HG03378 (cell line): ENCODE results near the gene SLC2A14.
"Not testable (repeated sequence)": the region's sequence is repeated elsewhere in the genome, so short reads cannot be mapped to it uniquely, and the experiment has no call there.

Experiments used
- ATAC-seq: cut with Tn5 transposase; IDR thresholded peaks from one replicate; pipeline ENCODE4 v1.9.1; 2021; ENCODE audit warnings: mild to moderate bottlenecking, moderate library complexity; ENCODE audit not compliant: unreplicated experiment

The SLC2A14 gene

DNA sequence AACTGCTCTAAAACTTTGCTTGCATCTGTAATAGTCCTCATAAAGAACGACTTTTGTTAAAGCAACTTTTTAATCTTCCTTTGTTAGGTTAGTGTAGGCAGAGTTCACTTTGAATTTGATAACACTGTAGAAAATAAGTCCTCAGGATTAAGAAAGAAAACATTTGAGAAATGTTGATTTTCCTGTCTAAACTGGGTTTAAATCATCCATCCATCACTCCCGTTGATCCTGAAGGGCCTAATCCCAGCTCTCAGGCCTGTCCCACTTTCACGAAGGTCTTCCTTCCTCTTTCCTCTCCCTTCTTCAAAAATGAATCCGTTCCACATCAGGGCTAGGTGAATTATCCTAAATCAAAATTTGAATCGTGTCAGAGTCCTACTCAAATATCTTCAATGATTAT lies 36.9 kb downstream of the SLC2A14 start:
- ATAC-seq = no peak

DNA sequence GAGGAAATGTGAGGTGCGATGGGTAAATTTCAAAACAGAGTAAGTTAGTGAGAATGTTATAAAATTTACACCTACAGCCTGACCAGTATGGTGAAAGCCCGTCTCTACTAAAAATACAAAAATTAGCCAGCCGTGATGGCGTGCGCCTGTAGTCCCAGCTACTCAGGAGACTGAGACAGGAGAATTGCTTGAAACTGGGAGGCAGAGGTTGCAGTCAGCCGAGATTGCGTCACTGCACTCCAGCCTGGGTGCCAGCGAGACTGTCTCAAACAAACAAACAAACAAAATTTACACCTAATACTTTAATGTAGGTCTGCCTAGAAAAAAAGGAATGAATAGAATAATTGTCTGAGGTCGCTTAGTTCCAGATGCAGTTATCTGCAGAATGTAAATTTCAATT lies 37.6 kb downstream of the SLC2A14 start:
- ATAC-seq = no peak

DNA sequence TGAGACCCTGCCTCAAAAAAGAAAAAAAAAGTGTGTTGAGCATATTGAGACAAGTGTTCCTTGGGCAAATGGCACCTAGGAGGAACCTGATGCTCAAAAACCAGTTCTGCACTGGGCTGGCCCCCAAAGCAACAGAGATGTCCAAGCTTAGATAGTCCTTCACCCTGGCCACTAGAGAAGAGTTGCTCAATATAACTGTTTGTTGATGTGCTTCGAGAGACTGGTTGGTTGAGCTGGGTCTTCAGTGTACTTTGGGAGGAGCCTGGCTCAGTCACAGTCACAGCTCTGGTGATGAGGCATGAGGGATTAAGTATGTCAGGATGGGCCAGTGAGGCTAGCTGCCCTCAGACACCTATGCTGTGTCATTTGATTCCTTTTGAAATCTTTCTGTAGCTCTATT lies 38.0 kb downstream of the SLC2A14 start:
- no peak for ATAC-seq

DNA sequence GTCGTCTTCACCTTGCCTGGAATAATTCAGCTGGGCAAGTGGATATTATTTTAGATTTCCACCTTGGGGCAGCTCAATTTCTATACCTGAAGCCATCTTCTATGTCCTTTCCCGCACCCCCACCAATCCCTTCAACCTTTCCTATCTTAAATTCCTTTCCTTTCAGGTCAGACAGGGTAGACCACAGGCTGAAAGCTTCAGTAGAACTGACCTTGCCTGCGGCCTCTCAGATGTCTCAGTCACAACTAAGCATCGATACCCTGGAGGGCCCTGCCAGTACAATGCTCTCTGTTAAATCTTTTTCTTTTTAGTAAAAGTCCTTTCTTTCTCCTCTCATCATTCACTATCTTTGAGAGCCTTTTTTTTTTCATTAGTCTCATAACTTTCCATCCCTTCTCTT lies 38.9 kb downstream of the SLC2A14 start:
- ATAC-seq = no peak

DNA sequence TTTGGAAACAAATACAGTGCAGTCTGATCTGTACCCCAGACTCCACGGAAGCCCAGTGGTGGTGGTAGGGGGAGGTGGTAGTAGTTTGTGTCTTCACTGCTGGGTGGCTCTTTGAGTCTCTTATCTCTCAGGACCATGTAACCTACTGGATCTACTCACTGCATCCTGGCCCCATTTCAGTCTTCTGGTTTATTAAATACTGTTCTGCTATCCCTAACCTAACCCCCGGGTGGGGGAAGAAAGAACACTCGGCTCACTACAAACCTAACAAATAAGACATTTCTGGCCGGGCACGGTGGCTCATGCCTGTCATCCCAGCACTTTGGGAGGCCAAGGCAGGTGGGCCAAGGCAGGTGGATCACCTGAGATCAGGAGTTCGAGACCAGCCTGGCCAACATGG lies 39.5 kb downstream of the SLC2A14 start:
- ATAC-seq = not testable (repeated sequence)

DNA sequence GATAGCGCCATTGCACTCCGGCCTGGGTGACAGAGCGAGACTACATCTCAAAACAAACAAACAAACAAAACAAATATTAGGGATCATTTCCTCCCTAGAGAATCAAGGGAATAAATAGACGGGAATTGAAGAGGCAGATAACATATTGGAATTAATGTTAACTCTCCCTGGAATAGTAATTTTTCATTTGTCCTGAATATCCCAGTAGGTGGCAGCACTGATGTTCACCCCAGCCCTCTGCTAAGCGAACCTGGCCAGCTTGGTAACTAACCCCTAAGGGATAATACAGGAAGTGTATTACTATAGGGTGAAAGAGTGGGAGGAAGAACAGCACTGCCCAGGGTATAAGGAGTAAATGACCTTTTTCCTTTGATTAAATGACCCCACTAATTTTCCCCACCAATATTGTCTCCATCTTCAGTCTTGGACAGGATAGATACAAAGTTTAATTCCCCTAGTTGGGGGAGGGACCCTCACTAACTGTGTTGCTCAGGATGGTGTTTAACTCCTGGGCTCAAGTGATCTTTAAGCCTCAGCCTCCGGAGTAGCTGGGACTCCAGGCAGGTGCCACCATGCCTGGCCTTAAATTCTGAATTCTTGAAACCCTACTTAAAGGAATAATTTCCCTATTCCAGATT lies 40.5 kb downstream of the SLC2A14 start:
- no peak for ATAC-seq

DNA sequence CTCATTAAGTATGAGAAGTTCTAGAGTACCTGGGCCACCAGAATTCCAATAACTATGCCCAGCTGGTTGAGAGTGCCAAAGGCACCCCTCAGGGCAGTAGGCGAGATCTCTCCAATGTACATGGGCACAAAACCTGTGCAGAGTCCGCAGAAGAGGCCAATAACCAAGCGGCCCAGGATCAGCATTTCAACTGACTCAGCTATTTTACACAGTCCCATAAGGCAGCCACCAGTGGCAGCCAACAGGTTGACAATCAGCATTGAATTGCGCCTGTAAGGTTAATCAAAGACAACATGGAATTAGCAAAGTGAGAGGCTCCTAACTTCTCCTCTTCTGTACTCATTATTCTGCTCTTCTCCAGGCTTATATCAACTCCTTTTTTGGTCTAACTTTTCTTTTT lies 43.0 kb downstream of the SLC2A14 start:
- ATAC-seq = not testable (repeated sequence)

DNA sequence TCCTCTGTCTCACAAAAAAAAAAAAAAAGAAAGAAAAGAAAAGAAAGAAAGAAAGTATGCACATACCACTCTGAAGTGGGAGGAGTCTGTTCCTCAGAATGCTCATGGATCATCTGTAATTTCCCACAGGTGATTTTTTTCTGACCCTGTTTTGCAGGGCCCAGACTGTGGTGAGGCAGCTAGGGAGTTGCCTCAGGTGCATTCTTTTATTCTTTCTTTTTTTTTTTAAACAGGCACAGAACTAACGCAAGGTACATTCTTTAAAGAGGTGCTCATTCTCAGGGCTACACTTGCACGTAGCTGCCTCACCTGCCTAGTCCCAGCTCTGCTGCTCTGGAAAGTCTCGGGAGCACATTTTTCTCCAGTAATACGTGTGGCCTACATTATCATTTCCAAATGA lies 47.0 kb downstream of the SLC2A14 start:
- ATAC-seq = not testable (repeated sequence)

DNA sequence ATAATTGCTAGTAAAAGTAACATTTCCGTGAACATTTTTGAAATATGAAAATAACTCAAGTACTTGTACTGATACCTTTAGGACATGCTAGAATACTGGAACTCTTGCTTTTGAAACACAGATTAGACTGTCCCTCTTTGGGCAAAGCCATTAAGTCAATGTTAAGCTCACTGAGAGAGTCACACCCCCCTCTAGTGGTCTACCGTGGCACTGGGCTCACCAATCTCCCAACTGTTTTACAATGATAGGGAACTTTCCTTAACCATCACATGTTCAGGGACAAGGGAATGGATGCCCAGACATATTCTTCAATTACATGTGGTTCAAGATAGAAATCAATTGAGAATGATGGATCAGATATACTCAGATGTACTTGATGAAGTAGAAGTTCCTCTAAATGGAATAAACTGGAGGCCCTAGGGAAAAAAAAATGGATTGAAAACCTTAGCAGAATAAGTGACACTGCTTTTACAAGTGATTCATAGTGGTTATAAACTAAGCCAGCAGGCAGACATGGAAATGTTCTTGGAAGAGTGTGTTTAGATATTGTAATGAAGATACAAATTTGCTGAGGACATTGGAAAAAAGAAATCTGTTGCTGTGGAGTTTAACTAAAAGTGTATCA lies 65.7 kb downstream of the SLC2A14 start:
- no peak for ATAC-seq

DNA sequence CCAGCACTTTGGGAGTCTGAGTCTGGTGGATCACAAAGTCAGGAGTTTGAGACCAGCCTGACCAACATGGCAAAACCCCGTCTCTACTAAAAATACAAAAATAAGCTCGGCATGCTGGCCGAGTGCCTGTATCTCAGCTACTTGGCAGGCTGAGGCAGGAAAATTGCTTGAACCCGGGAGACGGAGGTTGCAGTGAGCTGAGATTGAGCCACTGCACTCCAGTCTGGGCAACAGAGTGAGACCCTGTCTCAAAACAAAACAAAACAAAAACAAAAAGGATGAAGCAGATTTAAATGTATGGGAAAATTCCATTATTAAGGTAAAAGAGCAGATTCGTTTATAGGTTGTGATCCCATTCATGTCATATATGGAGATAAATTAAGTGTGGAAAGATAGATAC lies 66.4 kb downstream of the SLC2A14 start:
- not testable (repeated sequence) for ATAC-seq

DNA sequence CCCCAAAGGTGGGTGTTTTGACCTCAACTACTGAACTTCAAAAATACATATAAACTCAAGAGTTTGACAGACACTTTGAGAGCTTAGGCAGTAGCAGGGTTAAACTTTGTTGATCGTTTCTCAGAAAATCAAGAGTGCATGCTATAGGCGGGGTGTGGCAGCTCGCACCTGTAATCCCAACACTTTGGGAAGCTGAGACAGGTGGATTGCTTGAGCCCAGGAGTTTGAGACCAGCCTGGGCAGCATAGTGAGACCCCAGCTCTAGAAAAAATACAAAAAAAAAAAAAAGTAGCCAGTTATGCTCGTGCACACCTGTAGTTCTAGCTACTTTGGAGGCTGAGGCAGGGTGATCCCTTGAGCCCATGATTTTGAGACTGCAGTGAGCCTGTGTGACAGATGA lies 71.3 kb downstream of the SLC2A14 start:
- ATAC-seq = no peak

DNA sequence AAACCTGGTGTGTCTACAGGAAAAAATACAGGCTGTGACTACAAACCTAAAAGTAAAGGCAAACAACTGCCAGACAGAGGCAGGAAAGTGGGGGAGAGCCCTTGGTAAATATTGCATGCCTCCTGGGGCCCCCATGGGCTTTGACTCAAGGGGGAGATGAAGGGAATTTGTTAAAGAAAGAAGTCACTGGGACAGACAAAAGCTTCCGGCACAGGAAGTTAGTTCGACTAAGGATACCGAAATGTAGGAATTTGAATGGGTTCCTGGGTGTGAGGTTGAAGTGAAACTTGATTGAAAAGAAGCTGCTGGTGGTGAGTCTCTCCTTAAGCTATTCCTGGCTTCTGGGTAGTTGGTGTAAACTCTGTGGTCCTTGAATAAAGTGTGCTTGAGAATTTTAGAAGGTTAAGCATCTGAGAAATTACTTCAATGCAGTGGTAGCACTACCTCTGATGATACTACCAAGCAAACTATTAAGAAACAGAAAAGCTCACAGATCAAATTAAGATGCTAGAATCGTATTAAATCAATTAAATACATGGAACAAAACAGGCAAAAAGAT lies 73.9 kb downstream of the SLC2A14 start:
- ATAC-seq = not testable (repeated sequence)

DNA sequence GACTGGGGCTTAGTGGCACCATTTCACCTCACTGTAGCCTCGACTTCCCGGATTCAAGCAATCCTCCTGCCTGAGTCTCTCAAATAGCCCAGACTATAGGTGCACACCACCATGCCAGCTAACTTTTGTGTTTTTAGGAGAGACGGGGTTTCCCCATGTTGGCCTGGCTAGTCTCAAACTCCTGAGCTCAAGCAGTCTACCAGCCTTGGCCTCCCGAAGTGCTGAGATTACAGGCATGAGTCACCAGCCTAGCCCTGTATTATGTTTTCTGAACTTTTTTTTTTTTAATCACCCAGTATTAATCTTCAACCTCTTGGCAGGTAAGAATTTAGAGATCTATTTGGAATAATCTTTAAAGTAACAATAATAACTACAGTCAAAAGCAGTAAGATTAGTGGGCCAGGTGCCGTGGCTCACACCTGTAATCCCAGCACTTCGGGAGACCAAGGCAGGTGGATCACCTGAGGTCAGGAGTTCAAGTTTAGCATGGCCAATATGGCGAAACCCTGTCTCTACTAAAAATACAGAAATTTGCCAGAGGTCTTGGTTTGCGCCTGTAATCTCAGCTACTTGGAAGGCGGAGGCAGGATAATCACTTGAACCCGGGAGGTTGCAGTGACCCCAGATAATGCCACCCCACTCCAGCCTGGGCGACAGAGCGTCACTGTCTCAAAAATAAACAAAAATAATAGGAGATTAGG lies 74.9 kb downstream of the SLC2A14 start:
- no peak for ATAC-seq

DNA sequence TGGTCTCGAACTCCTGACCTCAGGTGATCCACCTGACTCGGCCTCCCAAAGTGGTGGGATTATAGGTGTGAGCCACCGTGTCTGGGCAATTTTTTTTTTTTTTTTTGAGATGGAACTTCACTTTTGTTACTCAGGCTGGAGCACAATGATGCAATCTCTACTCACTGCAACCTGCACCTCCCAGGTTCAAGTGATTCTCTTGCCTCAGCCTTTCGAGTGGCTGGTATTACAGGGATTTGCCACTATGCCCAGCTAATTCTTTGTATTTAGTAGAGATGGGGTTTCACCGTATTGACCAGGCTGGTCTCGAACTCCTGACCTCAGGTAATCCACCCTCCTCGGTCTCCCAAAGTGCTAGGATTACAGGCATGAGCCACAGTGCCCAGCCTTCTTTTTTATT lies 75.4 kb downstream of the SLC2A14 start:
- not testable (repeated sequence) for ATAC-seq

DNA sequence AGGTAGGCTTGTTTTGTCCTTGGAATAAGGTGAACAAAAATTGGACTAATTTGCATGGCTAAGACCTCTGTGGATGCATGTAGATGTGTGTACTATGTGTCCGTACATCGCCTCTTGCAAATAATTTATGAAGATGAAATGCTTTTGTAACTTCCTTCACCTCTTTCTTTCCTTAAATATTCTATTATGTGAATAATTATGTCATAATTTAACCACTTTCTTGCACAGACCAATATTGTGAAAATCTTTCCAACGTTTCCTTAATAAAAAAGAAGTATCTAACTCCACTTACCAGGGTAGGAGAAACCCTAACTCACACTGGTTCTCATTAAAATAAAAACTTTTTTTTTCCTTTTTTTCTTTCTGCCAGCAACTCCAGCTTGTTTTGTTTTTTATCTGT lies 79.5 kb downstream of the SLC2A14 start:
- no peak for ATAC-seq

DNA sequence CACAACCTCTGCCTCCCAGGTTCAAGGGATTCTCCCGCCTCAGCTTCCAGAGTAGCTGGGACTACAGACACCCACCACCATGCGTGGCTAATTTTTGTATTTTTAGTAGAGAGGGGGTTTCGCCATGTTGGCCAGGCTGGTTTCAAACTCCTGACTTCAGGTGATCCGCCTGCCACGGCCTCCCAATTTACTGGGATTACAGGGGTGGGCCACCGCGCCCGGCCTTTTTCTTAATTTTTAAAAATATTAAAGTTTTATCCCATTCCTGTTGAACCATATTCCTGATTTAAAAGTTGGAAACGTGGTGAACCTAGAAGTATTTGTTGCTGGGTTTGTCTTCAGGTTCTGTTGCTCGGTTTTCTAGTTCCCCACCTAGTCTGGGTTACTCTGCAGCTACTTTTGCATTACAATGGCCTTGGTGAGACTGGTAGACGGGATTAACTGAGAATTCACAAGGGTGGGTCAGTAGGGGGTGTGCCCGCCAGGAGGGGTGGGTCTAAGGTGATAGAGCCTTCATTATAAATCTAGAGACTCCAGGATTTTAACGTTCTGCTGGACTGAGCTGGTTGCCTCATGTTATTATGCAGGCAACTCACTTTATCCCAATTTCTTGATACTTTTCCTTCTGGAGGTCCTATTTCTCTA lies 83.7 kb downstream of the SLC2A14 start, which contains the start of gene NANOG:
Gene NANOG (plus strand): TSS at position 519 of the 645 bp plus-strand sequence. CDS start 213 bp downstream, outside the sequence.
- not testable (repeated sequence) for ATAC-seq

DNA sequence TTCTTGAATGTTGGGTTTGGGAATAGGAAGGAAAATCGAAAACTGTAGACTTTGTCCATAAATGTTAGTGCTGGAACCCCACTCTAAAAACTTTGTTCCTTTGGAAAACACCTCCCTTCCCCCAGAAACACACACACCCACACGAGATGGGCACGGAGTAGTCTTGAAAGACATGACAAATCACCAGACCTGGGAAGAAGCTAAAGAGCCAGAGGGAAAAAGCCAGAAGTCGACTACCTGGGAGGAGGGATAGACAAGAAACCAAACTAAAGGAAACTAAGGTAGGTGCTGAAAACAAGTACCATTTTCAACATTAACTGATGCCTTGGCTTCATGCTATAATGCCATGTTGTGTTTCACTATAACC lies 84.4 kb downstream of the SLC2A14 start:
- no peak for ATAC-seq

DNA sequence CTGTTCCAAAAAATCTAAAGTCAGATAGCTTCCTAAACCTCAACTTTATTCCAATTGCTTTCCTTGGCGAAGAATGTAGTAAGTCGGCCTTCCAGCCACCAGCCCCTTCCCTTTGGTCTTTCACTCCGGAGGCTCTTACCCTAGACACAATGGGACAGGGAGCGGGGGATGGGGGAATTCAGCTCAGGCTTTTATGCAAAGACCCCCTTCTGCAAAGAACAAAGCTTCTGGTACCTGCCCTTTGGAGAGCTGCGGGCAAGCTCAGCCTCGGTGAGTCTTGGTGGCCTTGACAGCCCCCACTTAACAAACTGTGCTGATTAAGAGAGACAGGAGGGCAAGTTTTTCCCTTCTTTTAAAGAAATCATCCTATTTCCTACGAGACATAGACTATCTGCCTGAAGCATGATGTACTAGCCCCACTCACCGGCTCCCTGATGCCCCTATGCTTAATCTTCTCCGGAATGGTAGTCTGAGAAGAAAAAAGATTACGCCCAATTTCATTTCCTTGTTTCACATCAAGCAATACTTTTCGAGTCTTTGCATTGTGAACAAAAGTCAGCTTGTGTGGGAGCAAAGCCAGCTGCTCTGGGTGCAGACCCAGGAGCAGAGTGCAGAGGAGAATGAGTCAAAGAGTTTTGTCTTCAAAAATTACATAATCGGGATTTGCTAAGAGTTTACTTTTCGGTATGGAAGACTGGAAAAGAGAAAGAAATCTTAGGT lies 85.0 kb downstream of the SLC2A14 start:
- ATAC-seq = no peak

DNA sequence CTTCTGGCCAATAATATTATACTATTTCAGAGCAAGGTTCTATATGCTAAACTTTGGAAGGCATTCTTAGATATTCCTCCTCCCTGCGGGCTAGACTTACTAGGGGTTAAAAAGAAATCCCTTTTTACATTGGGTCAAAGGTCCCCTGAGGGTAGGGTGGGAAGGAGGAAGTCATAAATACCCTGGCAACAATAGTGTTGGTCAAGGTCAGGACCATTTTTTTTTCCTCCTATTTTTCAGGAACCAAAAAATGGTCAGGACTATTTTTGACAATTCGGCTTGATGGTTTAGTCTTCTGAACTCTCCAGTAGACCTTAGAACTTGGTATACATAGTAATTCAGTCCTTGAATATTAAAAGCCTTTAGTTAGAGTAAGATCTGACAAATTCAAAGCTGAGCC lies 88.0 kb downstream of the SLC2A14 start:
- no peak for ATAC-seq

DNA sequence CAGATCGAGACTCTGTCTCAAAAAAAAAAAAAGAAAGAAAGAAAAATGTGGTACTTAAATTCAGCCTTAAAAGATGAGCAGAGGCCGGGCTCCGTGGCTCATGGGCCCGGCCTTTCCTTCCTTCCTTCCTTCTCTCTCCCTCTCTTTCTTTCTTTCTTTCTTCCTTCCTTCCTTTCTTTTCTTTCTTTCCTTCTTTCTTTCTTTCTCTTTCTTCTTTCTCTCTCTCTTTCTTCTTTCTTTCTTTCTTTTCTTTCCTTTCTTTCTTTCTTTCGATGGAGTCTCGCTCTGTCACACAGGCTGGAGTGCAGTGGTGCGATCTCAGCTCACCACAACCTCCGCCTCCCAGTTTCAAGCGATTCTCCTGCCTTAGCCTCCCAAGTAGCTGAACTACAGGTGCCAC lies 89.3 kb downstream of the SLC2A14 start:
- not testable (repeated sequence) for ATAC-seq

DNA sequence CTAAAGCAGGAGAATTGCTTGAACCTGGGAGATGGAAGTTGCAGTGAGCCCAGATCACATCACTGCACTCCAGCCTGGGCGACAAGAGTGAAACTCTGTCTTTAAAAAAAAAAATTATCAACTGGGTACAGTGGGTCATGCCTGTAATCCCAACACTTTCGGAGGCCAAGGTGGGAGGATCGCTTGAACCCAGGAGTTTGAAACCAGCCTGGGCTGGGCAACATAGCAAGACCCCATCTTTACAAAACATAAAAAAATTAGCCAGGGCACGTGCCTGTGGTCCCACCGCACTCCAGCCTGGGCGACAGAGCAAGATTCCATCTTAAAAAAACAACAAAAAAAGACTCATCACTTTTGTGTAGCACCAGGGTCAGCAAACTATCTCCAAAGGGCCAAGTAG lies 90.7 kb downstream of the SLC2A14 start:
- no peak for ATAC-seq
